ENCODE data around the gene CCR5.
"Not testable (repeated sequence)": the region's sequence is repeated elsewhere in the genome, so short reads cannot be mapped to it uniquely, and the experiment has no call there.

The CCR5 gene

DNA sequence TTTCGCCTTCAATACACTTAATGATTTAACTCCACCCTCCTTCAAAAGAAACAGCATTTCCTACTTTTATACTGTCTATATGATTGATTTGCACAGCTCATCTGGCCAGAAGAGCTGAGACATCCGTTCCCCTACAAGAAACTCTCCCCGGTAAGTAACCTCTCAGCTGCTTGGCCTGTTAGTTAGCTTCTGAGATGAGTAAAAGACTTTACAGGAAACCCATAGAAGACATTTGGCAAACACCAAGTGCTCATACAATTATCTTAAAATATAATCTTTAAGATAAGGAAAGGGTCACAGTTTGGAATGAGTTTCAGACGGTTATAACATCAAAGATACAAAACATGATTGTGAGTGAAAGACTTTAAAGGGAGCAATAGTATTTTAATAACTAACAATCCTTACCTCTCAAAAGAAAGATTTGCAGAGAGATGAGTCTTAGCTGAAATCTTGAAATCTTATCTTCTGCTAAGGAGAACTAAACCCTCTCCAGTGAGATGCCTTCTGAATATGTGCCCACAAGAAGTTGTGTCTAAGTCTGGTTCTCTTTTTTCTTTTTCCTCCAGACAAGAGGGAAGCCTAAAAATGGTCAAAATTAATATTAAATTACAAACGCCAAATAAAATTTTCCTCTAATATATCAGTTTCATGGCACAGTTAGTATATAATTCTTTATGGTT is at the start of gene CCR5:
CCR5 (plus strand) TSS at position 108 of the 680 bp plus-strand sequence. CDS start 1,957 bp downstream, outside the sequence.
- DNase-seq (ENCODE audit: low read depth), result peak; percentile 17
- TF ChIP-seq, protein P1, sequence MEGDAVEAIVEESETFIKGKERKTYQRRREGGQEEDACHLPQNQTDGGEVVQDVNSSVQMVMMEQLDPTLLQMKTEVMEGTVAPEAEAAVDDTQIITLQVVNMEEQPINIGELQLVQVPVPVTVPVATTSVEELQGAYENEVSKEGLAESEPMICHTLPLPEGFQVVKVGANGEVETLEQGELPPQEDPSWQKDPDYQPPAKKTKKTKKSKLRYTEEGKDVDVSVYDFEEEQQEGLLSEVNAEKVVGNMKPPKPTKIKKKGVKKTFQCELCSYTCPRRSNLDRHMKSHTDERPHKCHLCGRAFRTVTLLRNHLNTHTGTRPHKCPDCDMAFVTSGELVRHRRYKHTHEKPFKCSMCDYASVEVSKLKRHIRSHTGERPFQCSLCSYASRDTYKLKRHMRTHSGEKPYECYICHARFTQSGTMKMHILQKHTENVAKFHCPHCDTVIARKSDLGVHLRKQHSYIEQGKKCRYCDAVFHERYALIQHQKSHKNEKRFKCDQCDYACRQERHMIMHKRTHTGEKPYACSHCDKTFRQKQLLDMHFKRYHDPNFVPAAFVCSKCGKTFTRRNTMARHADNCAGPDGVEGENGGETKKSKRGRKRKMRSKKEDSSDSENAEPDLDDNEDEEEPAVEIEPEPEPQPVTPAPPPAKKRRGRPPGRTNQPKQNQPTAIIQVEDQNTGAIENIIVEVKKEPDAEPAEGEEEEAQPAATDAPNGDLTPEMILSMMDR (conservative IDR thresholded peaks at IDR 0.05; ENCODE audit: low read depth, low read length), result no peak
- no peak within 1 kb of the TSS for H3K4me3 ChIP-seq (ENCODE audit: low read depth, low read length)

DNA sequence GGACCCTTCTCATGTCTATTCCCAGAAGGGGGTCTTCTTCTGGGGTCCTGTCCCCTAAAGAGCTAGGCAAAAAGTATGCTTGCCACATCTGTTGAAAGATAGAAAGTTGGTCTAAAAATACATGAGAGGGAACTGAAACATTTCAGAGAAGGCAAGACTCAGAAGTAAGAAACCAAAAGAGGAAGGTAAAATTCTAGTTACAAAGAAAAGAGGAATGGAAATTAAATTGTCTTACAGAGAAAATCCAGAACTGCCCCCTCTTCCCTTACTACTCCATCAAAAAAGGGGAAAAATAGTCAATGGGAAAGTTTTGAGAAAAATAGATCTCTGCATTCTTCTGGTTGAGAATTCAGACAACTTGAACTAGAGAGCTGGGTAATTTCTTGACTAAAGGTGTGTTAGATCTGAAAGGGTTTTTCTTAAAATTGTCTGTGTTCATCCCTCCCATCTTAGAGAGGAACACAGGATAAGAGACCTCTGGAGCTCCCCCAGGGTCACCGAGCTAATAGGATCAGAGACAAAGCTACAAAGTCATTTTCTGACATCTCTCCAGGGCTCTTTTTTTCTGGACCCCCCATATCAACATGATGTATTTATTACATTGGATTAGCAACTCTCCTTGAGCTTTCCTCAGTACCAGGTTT is 49.2 kb upstream of the CCR5 start:
- H3K4me3 ChIP-seq (ENCODE audit: low read depth, low read length), result no peak overlapping the region
- TF ChIP-seq, protein P1 (conservative IDR thresholded peaks at IDR 0.05; ENCODE audit: low read depth, low read length), result no peak
- DNase-seq (ENCODE audit: low read depth), result no peak

DNA sequence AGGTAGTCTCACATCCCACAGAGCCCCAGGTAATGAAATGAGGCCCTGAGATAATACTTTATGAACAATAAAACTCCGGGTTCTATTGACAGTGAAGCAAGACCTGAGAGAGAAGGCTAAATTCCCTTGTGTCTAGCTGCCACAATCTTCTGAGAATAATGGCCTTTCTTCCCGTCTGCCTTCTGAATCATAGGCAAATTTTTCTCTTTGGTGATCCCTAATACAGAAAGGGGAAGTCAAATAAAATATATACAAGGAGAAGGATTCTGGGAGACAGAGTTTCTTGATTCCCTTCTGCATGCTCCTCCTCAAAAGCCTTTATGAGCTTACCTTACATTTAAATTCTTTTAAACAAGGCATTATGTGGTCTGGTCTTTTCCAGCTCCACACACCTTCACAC is 46.7 kb upstream of the CCR5 start:
- TF ChIP-seq, protein P1 (conservative IDR thresholded peaks at IDR 0.05; ENCODE audit: low read depth, low read length), result no peak
- no peak overlapping the region for H3K4me3 ChIP-seq (ENCODE audit: low read depth, low read length)
- DNase-seq (ENCODE audit: low read depth), result no peak

DNA sequence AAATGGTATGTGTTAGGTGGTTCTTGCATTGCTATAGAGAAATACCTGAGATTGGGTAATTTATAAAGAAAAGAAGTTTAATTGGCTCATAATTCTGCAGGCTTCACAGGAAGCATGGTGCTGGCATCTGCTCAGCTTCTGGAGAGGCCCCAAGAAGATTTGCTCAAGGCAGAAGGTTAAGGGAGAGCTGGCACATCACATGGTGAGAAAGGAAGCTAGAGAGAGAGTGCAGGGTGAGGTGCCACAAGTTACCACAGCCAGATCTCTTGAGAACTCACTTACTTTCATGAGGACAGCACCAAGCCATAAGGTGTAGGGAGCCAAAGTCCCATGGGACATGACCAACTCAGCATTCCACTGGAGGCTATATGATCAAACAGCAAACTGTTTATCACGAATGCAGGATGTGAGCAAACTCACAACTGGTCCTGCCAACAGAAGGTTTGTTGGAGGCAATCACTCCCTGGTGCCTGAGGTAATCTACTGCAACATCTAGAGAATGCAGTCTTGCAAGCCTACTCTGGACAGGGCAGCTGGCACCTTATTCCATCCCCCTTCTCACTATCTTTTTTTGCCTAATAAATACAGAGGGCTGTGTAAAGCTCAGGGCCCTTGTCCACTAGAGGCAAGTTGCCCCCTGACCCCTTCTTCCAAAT is 45.0 kb upstream of the CCR5 start:
- no peak overlapping the region for H3K4me3 ChIP-seq (ENCODE audit: low read depth, low read length)
- TF ChIP-seq, protein P1 (conservative IDR thresholded peaks at IDR 0.05; ENCODE audit: low read depth, low read length), result no peak
- DNase-seq (ENCODE audit: low read depth), result no peak

DNA sequence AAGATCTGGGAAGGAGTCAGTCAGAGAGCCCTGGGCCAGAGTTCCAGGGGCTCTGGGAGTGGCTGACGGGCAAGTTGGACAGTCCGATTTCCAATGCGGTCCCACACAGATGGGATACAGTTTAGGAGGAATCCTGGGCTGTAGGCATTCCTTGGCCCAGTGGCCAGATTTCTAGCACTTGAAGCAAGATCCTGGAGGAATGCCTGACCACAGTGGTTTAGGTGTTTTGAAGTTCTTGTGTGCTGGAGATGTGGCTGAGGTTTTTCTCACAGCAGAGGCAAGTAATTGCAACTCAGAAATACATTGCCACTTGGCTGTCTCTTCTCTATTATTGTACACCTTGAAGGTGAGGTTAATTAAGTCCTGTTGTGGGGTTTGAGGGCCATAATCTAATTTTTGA is 40.1 kb upstream of the CCR5 start:
- H3K4me3 ChIP-seq (ENCODE audit: low read depth, low read length); DNase-seq (ENCODE audit: low read depth): not testable (repeated sequence)

DNA sequence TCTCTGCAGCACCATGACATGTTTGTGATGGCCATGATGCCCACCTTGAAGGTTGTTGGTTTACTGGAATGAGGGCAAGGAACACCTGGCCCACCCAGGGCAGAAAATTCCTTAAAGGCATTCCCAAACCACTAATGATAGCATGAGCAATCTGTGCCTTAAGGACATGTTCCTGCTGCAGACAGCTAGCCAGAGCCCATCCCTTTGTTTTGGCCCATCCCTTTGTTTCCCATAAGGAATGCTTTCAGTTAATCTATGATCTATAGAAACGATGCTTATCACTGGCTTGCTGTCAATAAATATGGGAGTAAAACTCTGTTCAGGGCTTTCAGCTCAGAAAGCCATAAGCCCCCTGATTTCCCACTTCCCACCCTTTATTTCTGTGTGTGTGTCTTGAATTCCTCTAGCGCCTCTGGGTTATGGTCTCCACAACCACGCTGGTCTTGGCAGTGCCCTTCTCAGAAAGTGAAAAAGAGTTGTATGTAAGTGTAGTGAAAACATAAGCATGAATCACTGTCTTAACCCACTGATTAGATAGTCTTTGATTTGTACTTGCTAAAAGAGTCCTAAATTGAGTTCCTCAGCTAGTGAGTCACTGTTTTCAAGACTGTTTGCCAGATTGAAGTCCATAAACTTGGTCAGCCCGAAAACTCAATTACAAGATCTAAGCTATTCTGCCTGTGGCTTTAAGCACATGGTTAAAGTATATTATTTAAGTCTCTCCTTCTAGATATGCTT is 35.8 kb upstream of the CCR5 start:
- TF ChIP-seq, protein P1 (conservative IDR thresholded peaks at IDR 0.05; ENCODE audit: low read depth, low read length), result no peak
- peak; percentile 73 for DNase-seq (ENCODE audit: low read depth)
- no peak overlapping the region for H3K4me3 ChIP-seq (ENCODE audit: low read depth, low read length)

DNA sequence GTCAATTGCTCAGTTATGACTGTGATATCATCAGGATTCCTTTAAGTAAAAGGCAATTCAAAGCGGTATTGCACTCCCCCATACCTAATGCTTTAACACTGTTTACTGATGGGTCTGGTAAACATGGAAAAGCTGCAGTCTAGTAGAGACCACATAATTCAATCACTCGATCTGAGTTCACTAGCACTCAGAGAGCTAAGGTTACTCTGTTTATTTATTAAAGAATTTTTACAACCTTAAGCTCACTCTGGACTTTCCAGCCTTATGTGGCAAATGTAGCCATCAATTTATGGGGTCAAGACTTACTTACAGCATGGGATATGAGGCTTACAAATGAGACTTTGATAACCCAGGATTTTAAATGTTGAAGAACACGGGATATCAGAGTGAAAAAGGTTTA is 35.2 kb upstream of the CCR5 start:
- no peak for DNase-seq (ENCODE audit: low read depth)
- TF ChIP-seq, protein P1 (conservative IDR thresholded peaks at IDR 0.05; ENCODE audit: low read depth, low read length), result no peak
- H3K4me3 ChIP-seq (ENCODE audit: low read depth, low read length), result no peak overlapping the region

All from choroid plexus epithelial cell (primary cell).